Activated naive CD8-positive, alpha-beta T cell treated with anti-CD3 and anti-CD28 coated beads, Interleukin-2, amount 50 U/mL, for 24 hours (primary cell): ENCODE data around the gene RPL34.
"Not testable (repeated sequence)": the region's sequence is repeated elsewhere in the genome, so short reads cannot be mapped to it uniquely, and the experiment has no call there.

Source experiments
- ATAC-seq: fragments of 150-1000 bp; cut with Tn5 transposase; one replicate; pipeline ENCODE4 v1.10.0; 2021
- DNase-seq: peaks from one replicate; pipeline ENCODE4 v3.0.0; 2021
- H3K27ac Mint-ChIP-seq: one replicate; pipeline ENCODE4 v1.8.0; 2021; ENCODE audit warnings: mild to moderate bottlenecking, mixed read lengths
- H3K27me3 Mint-ChIP-seq: one replicate; pipeline ENCODE4 v1.8.0; 2021; ENCODE audit warnings: mixed read lengths
- H3K36me3 Mint-ChIP-seq: one replicate; pipeline ENCODE4 v1.8.0; 2021; ENCODE audit warnings: low read depth, mixed read lengths
- H3K4me1 Mint-ChIP-seq: one replicate; pipeline ENCODE4 v1.8.0; 2021; ENCODE audit warnings: mixed read lengths
- H3K4me3 Mint-ChIP-seq: one replicate; pipeline ENCODE4 v1.8.0; 2021; ENCODE audit warnings: mild to moderate bottlenecking, moderate library complexity, mixed read lengths
- H3K9me3 Mint-ChIP-seq: one replicate; pipeline ENCODE4 v1.8.0; 2021; ENCODE audit warnings: mixed read lengths

The RPL34 gene

DNA sequence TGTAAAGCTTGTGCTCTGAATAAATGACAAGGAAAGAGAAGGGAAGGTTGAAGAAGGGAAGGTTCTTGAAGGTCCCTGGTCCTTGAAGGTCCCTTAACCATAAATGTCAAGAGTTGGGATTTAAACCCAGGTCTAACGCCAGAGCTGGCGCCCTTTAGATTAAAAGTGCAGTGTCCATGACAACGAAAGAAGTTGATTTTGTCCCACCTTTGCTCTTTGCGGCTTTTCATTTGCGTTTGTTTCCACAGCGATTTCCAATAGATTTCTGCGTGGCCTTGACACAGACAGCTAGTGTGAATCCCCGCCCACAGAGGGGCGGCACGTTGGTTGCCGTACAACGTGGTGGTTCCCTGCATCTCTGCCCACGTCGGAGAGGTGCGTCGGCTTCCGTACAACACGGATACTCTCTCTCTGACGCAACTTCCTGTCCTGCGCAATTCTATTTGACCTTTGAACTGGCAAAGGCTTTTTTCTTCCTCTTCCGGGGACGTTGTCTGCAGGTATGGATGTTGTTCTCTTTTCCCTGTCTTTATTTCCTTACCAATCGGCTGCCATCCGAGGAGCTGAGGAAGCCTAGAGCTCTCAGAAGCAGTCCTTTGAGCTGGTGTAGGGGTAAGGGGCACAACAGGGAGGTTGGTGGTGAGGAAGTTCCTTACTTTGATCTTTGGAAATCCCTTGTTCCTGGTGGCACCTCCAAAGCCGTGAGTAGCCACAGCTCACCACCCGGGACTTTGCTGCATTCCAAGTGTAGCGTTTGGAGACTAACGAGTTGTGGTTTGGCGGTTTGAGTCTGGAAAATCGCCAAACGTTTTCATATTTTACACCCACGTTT, at the start of gene RPL34:
RPL34 (plus strand) TSS at position 476 of the 832 bp plus-strand sequence. CDS start 1,384 bp downstream, outside the sequence.
- H3K27ac Mint-ChIP-seq, result peak within 1 kb of the TSS; percentile 98
- H3K36me3 Mint-ChIP-seq, result peaks cover 71% of the 10 kb centered on the region

DNA sequence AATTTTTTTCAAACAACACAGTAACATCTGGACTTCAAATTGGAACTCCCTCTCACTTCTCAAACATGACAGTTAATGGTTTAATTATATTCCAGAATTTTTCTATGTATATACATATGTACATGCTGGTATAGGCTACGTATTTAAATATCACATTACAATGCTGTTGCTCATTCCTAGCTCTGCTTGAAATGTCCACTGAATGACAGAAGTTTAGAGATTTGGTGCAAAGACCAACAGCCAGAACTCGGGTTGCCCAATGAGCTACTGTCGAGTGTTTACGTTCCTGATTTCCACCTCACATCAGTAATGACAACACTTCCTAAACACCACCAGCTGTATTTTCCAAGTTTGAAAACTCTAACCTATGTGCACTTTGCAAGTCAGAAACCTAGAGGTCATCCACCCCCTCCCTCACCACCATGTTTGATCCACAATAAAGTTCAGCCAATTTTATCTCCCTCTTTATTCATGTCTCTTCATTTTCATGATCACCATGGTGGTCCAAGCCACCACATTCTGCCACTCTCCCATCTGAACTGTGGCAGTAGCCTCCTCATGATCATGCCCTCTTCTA, 49.3 kb upstream of the RPL34 start:
- Mint-ChIP-seq H3K4me1 (peaks cover 24% of the 10 kb centered on the region), H3K4me3 (no peak overlapping the region)
- no peak for DNase-seq

More for the DNA sequence above, at the start of gene RPL34:
- H3K4me3 Mint-ChIP-seq, result peak within 1 kb of the TSS; percentile 98
- peaks cover 3% of the 10 kb centered on the region for H3K27me3 Mint-ChIP-seq
- H3K9me3 Mint-ChIP-seq, result peaks cover 5% of the 10 kb centered on the region
- peaks cover 55% of the 10 kb centered on the region for H3K4me1 Mint-ChIP-seq
- ATAC-seq (peak; percentile 95), DNase-seq (peak; percentile 94)

DNA sequence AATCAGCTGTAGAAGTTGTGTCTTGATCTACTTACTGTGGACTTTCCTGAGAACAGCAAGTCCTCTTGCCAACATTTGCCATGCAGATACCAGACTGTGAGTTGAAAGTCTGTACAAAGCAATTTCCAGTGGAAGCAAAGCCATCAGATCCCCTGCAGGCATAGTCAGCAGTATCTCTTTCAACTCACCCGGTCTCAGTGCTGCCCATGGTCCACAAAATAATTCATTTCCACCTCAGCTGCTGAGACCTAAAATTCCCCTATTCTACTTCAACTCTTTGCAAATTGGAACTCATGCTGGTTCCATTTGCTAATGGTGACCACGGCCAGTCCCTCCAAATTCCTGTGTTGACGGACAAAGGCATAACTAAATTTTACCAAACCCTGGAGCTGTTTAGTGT, 46.0 kb upstream of the RPL34 start:
- Mint-ChIP-seq H3K27me3 (no peaks in the 10 kb centered on the region), H3K27ac (no peak overlapping the region), H3K36me3 (no peaks in the 10 kb centered on the region), H3K4me3 (no peak overlapping the region), H3K9me3 (no peaks in the 10 kb centered on the region), H3K4me1 (peaks cover 23% of the 10 kb centered on the region)
- no peak for ATAC-seq
- DNase-seq, result no peak

More for the DNA sequence above, 49.3 kb upstream of the RPL34 start:
- no peaks in the 10 kb centered on the region for H3K9me3 Mint-ChIP-seq
- ATAC-seq, result no peak
- H3K27me3 Mint-ChIP-seq, result no peaks in the 10 kb centered on the region
- H3K36me3 Mint-ChIP-seq, result no peaks in the 10 kb centered on the region
- H3K27ac Mint-ChIP-seq, result no peak overlapping the region

- no peak for ATAC-seq
- DNase-seq, result no peak
- Mint-ChIP-seq H3K4me3 (no peak overlapping the region), H3K36me3 (no peaks in the 10 kb centered on the region), H3K27ac (no peak overlapping the region), H3K9me3 (no peaks in the 10 kb centered on the region), H3K4me1 (no peaks in the 10 kb centered on the region), H3K27me3 (no peaks in the 10 kb centered on the region)
Measured at GRCh38 chr4:108581083-108581482, 39.3 kb upstream of the RPL34 start.

GRCh38 chr4:108586778-108587177, 33.6 kb upstream of the RPL34 start:
- H3K27me3 Mint-ChIP-seq, result no peaks in the 10 kb centered on the region
- H3K36me3 Mint-ChIP-seq, result peaks cover 4% of the 10 kb centered on the region

GRCh38 chr4:108588878-108589277, 31.5 kb upstream of the RPL34 start:
- Mint-ChIP-seq H3K27me3 (no peaks in the 10 kb centered on the region), H3K4me1 (no peaks in the 10 kb centered on the region), H3K27ac (no peak overlapping the region), H3K9me3 (no peaks in the 10 kb centered on the region), H3K36me3 (peaks cover 11% of the 10 kb centered on the region), H3K4me3 (no peak overlapping the region)
- ATAC-seq, result no peak
- DNase-seq, result no peak

More at GRCh38 chr4:108586778-108587177, 33.6 kb upstream of the RPL34 start:
- DNase-seq (no peak), ATAC-seq (no peak)
- H3K9me3 Mint-ChIP-seq, result no peaks in the 10 kb centered on the region
- no peak overlapping the region for H3K27ac Mint-ChIP-seq
- H3K4me3 Mint-ChIP-seq, result no peak overlapping the region
- no peaks in the 10 kb centered on the region for H3K4me1 Mint-ChIP-seq

DNA sequence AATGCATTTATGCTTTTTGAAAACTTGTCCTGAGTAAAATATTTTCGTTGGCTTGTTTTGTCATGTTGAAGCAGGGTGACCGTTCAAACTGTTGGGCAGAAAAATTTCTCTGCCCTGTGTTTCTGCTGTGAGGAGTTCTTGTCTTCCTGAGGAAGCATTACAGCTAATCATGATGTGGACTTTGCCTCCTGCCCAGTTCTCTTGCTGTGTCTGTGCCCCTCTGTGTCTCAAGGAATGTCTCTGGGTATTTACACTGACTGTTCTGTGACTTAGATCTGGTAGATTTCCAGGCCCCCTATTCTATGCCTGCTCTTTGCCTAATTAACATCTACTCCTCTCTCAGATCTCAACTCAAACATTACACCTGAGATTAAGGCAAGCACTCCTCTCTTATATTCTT, 30.4 kb upstream of the RPL34 start:
- Mint-ChIP-seq H3K27me3 (no peaks in the 10 kb centered on the region), H3K36me3 (peaks cover 18% of the 10 kb centered on the region), H3K4me1 (no peaks in the 10 kb centered on the region), H3K9me3 (no peaks in the 10 kb centered on the region), H3K27ac (no peak overlapping the region), H3K4me3 (no peak overlapping the region)
- DNase-seq, result no peak
- ATAC-seq, result no peak

GRCh38 chr4:108590776-108591175, 29.6 kb upstream of the RPL34 start:
- no peak overlapping the region for H3K4me3 Mint-ChIP-seq
- H3K27me3 Mint-ChIP-seq, result no peaks in the 10 kb centered on the region
- H3K27ac Mint-ChIP-seq, result no peak overlapping the region
- no peaks in the 10 kb centered on the region for H3K9me3 Mint-ChIP-seq
- no peak for ATAC-seq
- DNase-seq, result no peak
- peaks cover 20% of the 10 kb centered on the region for H3K36me3 Mint-ChIP-seq
- no peaks in the 10 kb centered on the region for H3K4me1 Mint-ChIP-seq

- H3K9me3 Mint-ChIP-seq, result no peaks in the 10 kb centered on the region
- H3K36me3 Mint-ChIP-seq, result peaks cover 19% of the 10 kb centered on the region
Measured at GRCh38 chr4:108592674-108592986, 27.7 kb upstream of the RPL34 start.

GRCh38 chr4:108594296-108594695, 26.1 kb upstream of the RPL34 start:
- not testable (repeated sequence) for ATAC-seq, H3K4me3 Mint-ChIP-seq, H3K27ac Mint-ChIP-seq

More at GRCh38 chr4:108592674-108592986, 27.7 kb upstream of the RPL34 start:
- no peaks in the 10 kb centered on the region for H3K27me3 Mint-ChIP-seq
- ATAC-seq (no peak), DNase-seq (no peak)
- H3K27ac Mint-ChIP-seq, result no peak overlapping the region
- H3K4me3 Mint-ChIP-seq, result no peak overlapping the region
- H3K4me1 Mint-ChIP-seq, result no peaks in the 10 kb centered on the region

DNA sequence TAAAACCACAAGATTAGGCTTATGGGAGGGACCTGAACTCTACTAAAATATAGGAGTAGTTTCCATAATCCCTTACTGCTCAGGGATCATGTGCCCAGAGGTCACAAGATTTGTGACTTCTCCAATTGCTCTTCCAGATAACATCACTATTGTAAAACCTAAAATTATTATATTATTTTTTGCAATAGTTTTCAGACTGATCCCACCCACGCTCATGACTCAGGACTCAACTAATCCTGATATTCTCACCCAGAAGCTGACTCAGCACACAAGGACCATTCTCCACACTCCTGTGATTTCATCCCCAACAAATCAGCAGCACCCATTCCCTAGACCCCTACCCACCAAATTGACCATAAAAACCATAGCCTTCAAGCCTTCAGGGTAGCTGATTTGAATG, 24.0 kb upstream of the RPL34 start:
- Mint-ChIP-seq H3K27ac (no peak overlapping the region), H3K4me1 (peaks cover 6% of the 10 kb centered on the region), H3K4me3 (no peak overlapping the region), H3K9me3 (no peaks in the 10 kb centered on the region), H3K27me3 (no peaks in the 10 kb centered on the region), H3K36me3 (peaks cover 17% of the 10 kb centered on the region)
- DNase-seq (no peak), ATAC-seq (no peak)

More at GRCh38 chr4:108594296-108594695, 26.1 kb upstream of the RPL34 start:
- not testable (repeated sequence) for H3K4me1 Mint-ChIP-seq, H3K9me3 Mint-ChIP-seq, DNase-seq, H3K27me3 Mint-ChIP-seq
- peaks cover 19% of the 10 kb centered on the region for H3K36me3 Mint-ChIP-seq

DNA sequence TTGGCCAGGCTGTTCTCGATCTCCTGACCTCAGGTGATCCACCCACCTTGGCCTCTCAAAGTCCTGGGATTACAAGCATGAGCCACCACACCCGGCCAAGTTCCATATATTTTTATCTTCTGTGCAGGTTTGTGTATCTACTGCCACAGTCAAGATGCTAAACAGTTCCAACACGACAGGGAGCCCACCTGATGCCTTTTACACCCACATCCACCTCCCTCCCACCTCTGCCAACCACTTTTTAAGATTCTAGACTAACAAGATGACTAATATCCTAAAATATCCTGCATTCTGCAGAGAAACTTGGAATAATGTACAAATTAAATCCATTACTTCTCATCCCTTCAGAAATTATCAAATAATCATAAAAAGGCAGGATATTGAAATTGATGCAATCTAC, 19.3 kb upstream of the RPL34 start:
- Mint-ChIP-seq H3K27ac (no peak overlapping the region), H3K4me3 (no peak overlapping the region), H3K9me3 (peaks cover 1% of the 10 kb centered on the region)

DNA sequence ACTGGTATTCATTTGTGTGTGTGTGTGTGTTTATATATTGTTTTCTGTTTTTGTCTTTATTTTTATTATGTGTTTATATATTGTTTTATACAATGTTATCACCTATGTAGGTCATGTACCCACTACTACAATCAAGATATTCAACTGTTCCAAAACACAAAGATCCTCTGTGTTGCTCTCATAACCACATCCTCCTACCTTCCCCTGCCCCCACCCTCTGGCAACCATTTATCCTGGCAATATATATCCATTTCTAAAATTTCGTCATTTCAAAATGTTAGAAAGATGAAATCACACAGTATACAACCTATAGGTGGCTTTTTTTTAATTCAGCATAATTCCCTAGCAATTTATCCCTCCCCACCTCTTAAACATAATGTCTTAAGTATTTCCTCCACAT, 18.8 kb upstream of the RPL34 start:
- H3K27me3 Mint-ChIP-seq, result no peaks in the 10 kb centered on the region
- peaks cover 3% of the 10 kb centered on the region for H3K9me3 Mint-ChIP-seq
- DNase-seq (no peak), ATAC-seq (no peak)
- H3K36me3 Mint-ChIP-seq, result peaks cover 5% of the 10 kb centered on the region
- peaks cover 16% of the 10 kb centered on the region for H3K4me1 Mint-ChIP-seq
- H3K27ac Mint-ChIP-seq, result no peak overlapping the region
- no peak overlapping the region for H3K4me3 Mint-ChIP-seq

More for the DNA sequence above, 19.3 kb upstream of the RPL34 start:
- ATAC-seq (no peak), DNase-seq (no peak)
- Mint-ChIP-seq H3K36me3 (peaks cover 3% of the 10 kb centered on the region), H3K27me3 (no peaks in the 10 kb centered on the region), H3K4me1 (peaks cover 16% of the 10 kb centered on the region)

GRCh38 chr4:108602163-108602562, 18.2 kb upstream of the RPL34 start:
- H3K36me3 Mint-ChIP-seq, result peaks cover 9% of the 10 kb centered on the region
- H3K27me3 Mint-ChIP-seq, result no peaks in the 10 kb centered on the region
- DNase-seq, result no peak
- no peak overlapping the region for H3K4me3 Mint-ChIP-seq
- H3K4me1 Mint-ChIP-seq, result peaks cover 16% of the 10 kb centered on the region
- H3K9me3 Mint-ChIP-seq, result peaks cover 8% of the 10 kb centered on the region
- no peak for ATAC-seq
- no peak overlapping the region for H3K27ac Mint-ChIP-seq

DNA sequence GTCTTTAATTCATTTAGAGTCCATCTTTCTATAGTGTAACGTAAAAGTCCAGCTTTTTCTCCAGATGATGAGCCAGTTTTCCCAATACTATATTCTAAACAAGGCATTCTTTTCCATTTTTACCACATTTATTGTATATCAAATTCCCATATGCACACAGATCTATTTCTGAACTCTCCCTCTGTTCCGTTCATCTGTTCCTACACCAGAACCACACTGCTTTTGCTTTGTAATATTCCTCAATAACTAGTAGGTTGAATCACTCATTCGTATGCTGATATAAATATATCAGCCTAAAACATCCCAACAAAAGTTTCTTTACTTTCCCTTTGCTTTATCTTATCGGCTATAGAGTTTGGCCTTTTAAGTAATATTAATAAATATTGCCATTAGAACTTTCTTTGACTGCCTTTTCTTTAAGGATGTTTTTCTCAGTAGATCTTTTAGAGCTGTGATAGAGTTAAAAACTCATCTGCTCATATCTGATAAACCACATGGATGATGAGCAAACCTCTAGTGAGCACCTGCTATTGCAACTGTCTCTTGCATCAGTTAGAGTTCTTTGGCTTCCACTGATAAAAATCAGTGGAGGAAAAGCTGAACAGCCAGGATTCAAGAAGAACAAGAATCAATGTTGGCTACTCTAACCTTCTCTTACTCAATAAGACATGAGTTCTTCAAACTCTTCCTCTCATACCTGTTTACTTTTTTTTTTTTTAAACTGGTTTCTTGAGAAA, 13.1 kb upstream of the RPL34 start:
- Mint-ChIP-seq H3K36me3 (peaks cover 19% of the 10 kb centered on the region), H3K4me3 (no peak overlapping the region), H3K27ac (no peak overlapping the region), H3K4me1 (peaks cover 8% of the 10 kb centered on the region), H3K27me3 (no peaks in the 10 kb centered on the region), H3K9me3 (peaks cover 9% of the 10 kb centered on the region)
- DNase-seq, result no peak
- no peak for ATAC-seq
